Fibroblast of skin of left quadriceps (primary cell): ENCODE measurements around the gene SYT15B.
"Not testable (repeated sequence)": the region's sequence is repeated elsewhere in the genome, so short reads cannot be mapped to it uniquely, and the experiment has no call there.

Experiments
- DNase-seq, 2 experiments: peaks; one replicate each; pipeline ENCODE4 v3.0.0-alpha.2; 2013; ENCODE audit warnings: low read depth in 2 of 2

The SYT15B gene

GRCh38 chr10:47763554-47764175, at the start of gene SYT15B:
Gene SYT15B (minus strand): TSS chr10:47763592. CDS start chr10:47762640, 952 bp downstream.
- DNase-seq: not testable (repeated sequence)

- DNase-seq: not testable (repeated sequence)
These were observed 16.2 kb upstream of the SYT15B start for GRCh38 chr10:47779590-47779989.

- DNase-seq: peak; percentile 3 to 9
These were observed 12.2 kb upstream of the SYT15B start for GRCh38 chr10:47775361-47776231.

GRCh38 chr10:47770745-47771144, 7.4 kb upstream of the SYT15B start:
- not testable (repeated sequence) for DNase-seq

GRCh38 chr10:47768578-47769115, 5.3 kb upstream of the SYT15B start:
- DNase-seq: not testable (repeated sequence)

- DNase-seq: peak; percentile 16 to 31
These were observed 4.7 kb upstream of the SYT15B start for GRCh38 chr10:47768085-47768484.

- not testable (repeated sequence) for DNase-seq
These were observed 3.8 kb upstream of the SYT15B start for GRCh38 chr10:47767236-47767635.

GRCh38 chr10:47765232-47765631, 1.8 kb upstream of the SYT15B start:
- not testable (repeated sequence) for DNase-seq

GRCh38 chr10:47762674-47763553, 478 bp downstream of the SYT15B start:
- not testable (repeated sequence) for DNase-seq

- not testable (repeated sequence) for DNase-seq
These were observed 4.5 kb downstream of the SYT15B start for GRCh38 chr10:47758855-47759254.

GRCh38 chr10:47756169-47756568, 7.2 kb downstream of the SYT15B start:
- DNase-seq: not testable (repeated sequence)

- not testable (repeated sequence) for DNase-seq
These were observed 9.5 kb downstream of the SYT15B start for GRCh38 chr10:47753871-47754270.

GRCh38 chr10:47753176-47753575, 10.2 kb downstream of the SYT15B start:
- not testable (repeated sequence) for DNase-seq

- not testable (repeated sequence) for DNase-seq
These were observed 11.6 kb downstream of the SYT15B start for GRCh38 chr10:47751821-47752220.

- DNase-seq: not testable (repeated sequence)
These were observed 13.0 kb downstream of the SYT15B start for GRCh38 chr10:47750360-47750759.

- DNase-seq: not testable (repeated sequence)
These were observed 16.5 kb downstream of the SYT15B start for GRCh38 chr10:47746780-47747376.

GRCh38 chr10:47744881-47745280, 18.5 kb downstream of the SYT15B start:
- not testable (repeated sequence) for DNase-seq

GRCh38 chr10:47743611-47744550, 19.5 kb downstream of the SYT15B start:
- not testable (repeated sequence) for DNase-seq

GRCh38 chr10:47740868-47741267, 22.5 kb downstream of the SYT15B start:
- not testable (repeated sequence) for DNase-seq

GRCh38 chr10:47730911-47731310, 32.5 kb downstream of the SYT15B start:
- not testable (repeated sequence) for DNase-seq
